ENCODE data around the gene DAZ4. TPM values are rescaled to one million over a fixed set of nuclear protein-coding genes. Genes with fewer than 3 reads are reported as not detected.
"Not testable (repeated sequence)": the region's sequence is repeated elsewhere in the genome, so short reads cannot be mapped to it uniquely, and the experiment has no call there.

DAZ4 gene
- total RNA-seq (not detected), total RNA-seq (0 reads per million in 2 donors)

DNA sequence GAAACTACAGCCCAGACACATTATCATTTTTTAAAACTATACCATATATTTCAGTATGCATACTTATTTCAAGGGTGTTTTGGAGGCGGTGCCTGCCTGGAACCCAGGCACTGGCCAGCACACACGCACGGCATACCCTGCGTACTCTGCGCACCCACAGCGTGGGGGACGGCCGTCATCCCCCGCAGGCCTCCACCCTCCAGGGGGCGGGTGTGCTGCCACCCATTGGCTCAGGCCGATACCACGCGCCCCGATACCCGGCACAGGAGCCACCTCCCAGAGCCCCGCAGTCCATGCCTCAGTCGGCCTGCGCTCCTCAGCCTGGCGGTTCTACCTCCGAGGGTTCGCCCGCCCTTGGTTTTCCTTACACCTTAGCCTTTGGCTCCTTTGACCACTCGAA, at the start of gene DAZ4:
TSS of gene DAZ4 (plus strand) at position 301 of the 400 bp plus-strand sequence. CDS start 208 bp downstream, outside the sequence.
- H3K4me3 Mint-ChIP-seq; DNase-seq; H3K9me3 ChIP-seq (ENCODE audit: control insufficient read depth, low read length, poor library complexity, severe bottlenecking); H3K27me3 Mint-ChIP-seq; H3K4me1 Mint-ChIP-seq; ATAC-seq; H3K36me3 Mint-ChIP-seq (ENCODE audit: low read depth); H3K27ac Mint-ChIP-seq: not testable (repeated sequence)

GRCh38 chrY:24813293-24813692, 20.4 kb upstream of the DAZ4 start, which contains the start of gene DAZ3:
Gene DAZ3, minus strand, starts transcription at chrY:24813393. Its CDS starts 208 bp downstream, at chrY:24813185.
- H3K4me3 Mint-ChIP-seq; H3K27ac Mint-ChIP-seq; DNase-seq; ATAC-seq; H3K4me1 Mint-ChIP-seq; H3K27me3 Mint-ChIP-seq; H3K36me3 Mint-ChIP-seq (ENCODE audit: low read depth); H3K9me3 ChIP-seq (ENCODE audit: control insufficient read depth, low read length, poor library complexity, severe bottlenecking): not testable (repeated sequence)

- H3K4me3 Mint-ChIP-seq; H3K27ac Mint-ChIP-seq; ATAC-seq; H3K27me3 Mint-ChIP-seq; H3K36me3 Mint-ChIP-seq (ENCODE audit: low read depth); H3K4me1 Mint-ChIP-seq; H3K9me3 ChIP-seq (ENCODE audit: control insufficient read depth, low read length, poor library complexity, severe bottlenecking); DNase-seq: not testable (repeated sequence)
Observed at GRCh38 chrY:24821836-24822235, 11.9 kb upstream of the DAZ4 start.

DNA sequence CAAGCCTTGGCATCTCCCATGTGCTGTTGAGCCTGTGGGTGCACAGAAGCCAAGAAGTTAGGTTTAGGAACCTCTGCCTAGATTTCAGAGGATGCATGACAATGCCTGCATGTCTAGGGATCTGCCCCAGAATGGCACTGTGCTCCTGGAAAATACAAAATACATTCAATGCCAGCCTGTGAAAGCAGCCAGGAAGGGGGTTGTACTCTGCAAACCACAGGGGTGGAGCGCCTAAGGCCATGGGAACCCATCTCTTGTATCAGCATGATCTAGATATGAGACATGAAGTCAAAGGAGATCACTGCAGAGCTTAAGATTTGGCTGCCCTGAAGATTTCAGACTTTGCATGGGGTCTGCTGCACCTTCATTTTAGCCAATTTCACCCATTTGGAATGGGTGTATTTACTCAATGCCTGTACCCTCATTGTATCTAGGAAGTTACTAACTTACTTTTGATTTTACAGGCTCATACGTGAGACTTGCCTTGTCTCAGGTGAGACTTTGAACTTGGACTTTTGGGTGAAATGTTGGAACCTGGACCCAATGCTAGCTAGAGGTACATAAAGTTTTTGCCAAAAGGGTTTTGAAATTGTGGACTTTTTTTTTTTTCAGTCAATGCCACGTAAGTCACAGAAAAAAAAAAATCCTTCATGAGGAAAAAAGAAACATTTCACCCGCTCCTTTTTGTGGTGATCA, 9.4 kb upstream of the DAZ4 start:
- not testable (repeated sequence) for H3K4me1 Mint-ChIP-seq; ATAC-seq; H3K9me3 ChIP-seq (ENCODE audit: control insufficient read depth, low read length, poor library complexity, severe bottlenecking); H3K4me3 Mint-ChIP-seq; H3K27me3 Mint-ChIP-seq; DNase-seq; H3K36me3 Mint-ChIP-seq (ENCODE audit: low read depth); H3K27ac Mint-ChIP-seq

DNA sequence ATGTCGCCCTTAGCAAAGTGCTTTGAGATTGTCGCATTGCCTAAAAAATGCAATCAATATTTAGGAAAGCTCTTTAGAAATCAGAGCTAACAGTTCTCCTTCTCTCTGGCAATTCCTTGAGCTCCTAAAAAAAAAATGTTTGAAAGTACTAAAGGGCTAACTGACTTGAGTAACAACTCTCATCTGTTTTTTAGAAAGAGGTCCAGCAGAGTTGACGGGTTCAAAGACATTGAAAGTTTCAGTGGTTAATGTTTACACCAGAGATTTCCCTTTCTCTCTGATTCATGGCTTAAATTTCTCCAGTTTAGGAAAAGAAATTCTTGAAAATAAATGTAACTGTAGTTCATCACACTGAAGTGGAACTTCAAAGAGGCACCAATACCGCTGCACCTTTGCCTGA, 8.7 kb upstream of the DAZ4 start:
- H3K36me3 Mint-ChIP-seq (ENCODE audit: low read depth); DNase-seq; H3K4me3 Mint-ChIP-seq; ATAC-seq; H3K27me3 Mint-ChIP-seq; H3K4me1 Mint-ChIP-seq; H3K9me3 ChIP-seq (ENCODE audit: control insufficient read depth, low read length, poor library complexity, severe bottlenecking); H3K27ac Mint-ChIP-seq: not testable (repeated sequence)

Other genes starting within 250 kb of the DAZ4 start
- gene BPY2B, start 215.9 kb upstream of the DAZ4 start, total RNA-seq = not detected
- not detected for gene DAZ3, start 20.5 kb upstream of the DAZ4 start, total RNA-seq
- not detected for gene BPY2C, start 218.2 kb downstream of the DAZ4 start, total RNA-seq